Lower lobe of right lung (tissue), 2 donors: ENCODE data around the gene ALX3. TPM values are rescaled to one million over a fixed set of nuclear protein-coding genes. Genes with fewer than 3 reads are reported as not detected.
"Not testable (repeated sequence)": the region's sequence is repeated elsewhere in the genome, so short reads cannot be mapped to it uniquely, and the experiment has no call there.

Source experiments
- ATAC-seq, 2 donors: fragments of 200-7000 bp; cut with Tn5 transposase; one replicate each; pipeline ENCODE4 v1.9.1; 2020 to 2022; ENCODE audit warnings: mild to moderate bottlenecking in 2 of 2, moderate library complexity in 2 of 2
- DNase-seq: peaks from one replicate; pipeline ENCODE4 v3.0.0-alpha.2; 2020
- H3K27ac ChIP-seq: fragments of 200-600 bp; one replicate; pipeline ENCODE4 v1.8.0; 2022
- H3K27me3 ChIP-seq: fragments of 200-600 bp; one replicate; pipeline ENCODE4 v1.8.0; 2022; ENCODE audit warnings: low read depth
- H3K36me3 ChIP-seq: fragments of 200-600 bp; one replicate; pipeline ENCODE4 v1.8.0; 2022; ENCODE audit warnings: mild to moderate bottlenecking
- H3K4me1 ChIP-seq: fragments of 200-600 bp; one replicate; pipeline ENCODE4 v1.8.0; 2022
- H3K4me3 ChIP-seq: fragments of 200-600 bp; one replicate; pipeline ENCODE4 v1.8.0; 2022; ENCODE audit warnings: mild to moderate bottlenecking
- H3K9me3 ChIP-seq: fragments of 200-600 bp; one replicate; pipeline ENCODE4 v1.8.0; 2022
- CTCF ChIP-seq: fragments of 200-600 bp; IDR thresholded peaks from one replicate; pipeline ENCODE4 v1.8.0; 2022; ENCODE audit warnings: antibody characterized with exemption, mild to moderate bottlenecking
- intact Hi-C: fragments of 100-400 bp; cut with DNase I; formaldehyde crosslinking; loops from one replicate; pipeline ENCODE4 v1.11.0; 2022
- total RNA-seq: library from RNA; stranded (reverse); fragmentation: NEBNext Ultra II Directional; extraction: Animal tissue kit (Norgen Biotek cat#: 25700); gene quantifications from one replicate; pipeline ENCODE4 v1.2.1, GENCODE V29; 2021
- donor health status: DM: no; HTN: yes; CAD: no; lungs with severe emphysema.

Gene ALX3
- total RNA-seq, 1 donor from 2014 or later: not detected

GRCh38 chr1:110035236-110035752, 35.2 kb downstream of the ALX3 start:
- no peak for TF ChIP-seq CTCF
- H3K9me3 ChIP-seq: no peaks in the 10 kb centered on the region
- H3K36me3 ChIP-seq: peaks cover 30% of the 10 kb centered on the region
- DNase-seq: no peak
- H3K4me3 ChIP-seq: peak overlapping the region; percentile 92
- H3K4me1 ChIP-seq: peaks cover 28% of the 10 kb centered on the region
- ATAC-seq: peak; percentile 1 to 61
- no peaks in the 10 kb centered on the region for H3K27me3 ChIP-seq
- peak overlapping the region; percentile 91 for H3K27ac ChIP-seq
- intact Hi-C loops: no loop called here

GRCh38 chr1:110034451-110035235, 35.8 kb downstream of the ALX3 start, which contains the start of gene STRIP1:
Gene STRIP1, plus strand, starts transcription at chr1:110034624. Its CDS starts 14 bp downstream, at chr1:110034638.
- Histone ChIP-seq H3K4me1 (peaks cover 28% of the 10 kb centered on the region), H3K27me3 (no peaks in the 10 kb centered on the region), H3K36me3 (peaks cover 23% of the 10 kb centered on the region), H3K27ac (peak within 1 kb of the TSS; percentile 91), H3K9me3 (no peaks in the 10 kb centered on the region), H3K4me3 (peak within 1 kb of the TSS; percentile 92)
- DNase-seq: peak; percentile 94
- intact Hi-C loops: no loop called here
- peak; percentile 96 to 98 for ATAC-seq
- no peak for TF ChIP-seq CTCF

- Histone ChIP-seq H3K27ac (peak overlapping the region; percentile 91), H3K36me3 (peaks cover 17% of the 10 kb centered on the region), H3K27me3 (no peaks in the 10 kb centered on the region), H3K4me1 (peaks cover 28% of the 10 kb centered on the region), H3K4me3 (peak overlapping the region; percentile 92), H3K9me3 (no peaks in the 10 kb centered on the region)
- no peak for TF ChIP-seq CTCF
- ATAC-seq (no peak), DNase-seq (no peak)
- intact Hi-C loops: no loop called here
These were observed 36.4 kb downstream of the ALX3 start for GRCh38 chr1:110034040-110034450.

GRCh38 chr1:110033421-110033820, 37.1 kb downstream of the ALX3 start:
- intact Hi-C loops: no loop called here
- no peaks in the 10 kb centered on the region for H3K27me3 ChIP-seq
- DNase-seq: no peak
- TF ChIP-seq CTCF: no peak
- peaks cover 11% of the 10 kb centered on the region for H3K36me3 ChIP-seq
- no peak overlapping the region for H3K27ac ChIP-seq
- ATAC-seq: no peak
- no peaks in the 10 kb centered on the region for H3K9me3 ChIP-seq
- peaks cover 28% of the 10 kb centered on the region for H3K4me1 ChIP-seq
- no peak overlapping the region for H3K4me3 ChIP-seq

- intact Hi-C loops: no loop called here
- no peak overlapping the region for H3K27ac ChIP-seq
- no peak for ATAC-seq
These were observed 38.1 kb downstream of the ALX3 start for GRCh38 chr1:110032327-110032726.

GRCh38 chr1:110030687-110031086, 39.8 kb downstream of the ALX3 start:
- peak overlapping the region; percentile 39 for H3K27ac ChIP-seq

More at GRCh38 chr1:110032327-110032726, 38.1 kb downstream of the ALX3 start:
- no peaks in the 10 kb centered on the region for H3K9me3 ChIP-seq
- no peak for TF ChIP-seq CTCF
- peaks cover under 1% of the 10 kb centered on the region for H3K36me3 ChIP-seq
- no peak overlapping the region for H3K4me3 ChIP-seq
- H3K4me1 ChIP-seq: peaks cover 28% of the 10 kb centered on the region
- no peak for DNase-seq
- no peaks in the 10 kb centered on the region for H3K27me3 ChIP-seq

More at GRCh38 chr1:110030687-110031086, 39.8 kb downstream of the ALX3 start:
- H3K27me3 ChIP-seq, DNase-seq, ATAC-seq, intact Hi-C loops, H3K9me3 ChIP-seq, H3K36me3 ChIP-seq: not testable (repeated sequence)
- Histone ChIP-seq H3K4me1 (peaks cover 14% of the 10 kb centered on the region), H3K4me3 (peak overlapping the region; percentile 7)
